OCI-LY1 (cell line): Measurements from ENCODE around the gene CBX7.

Source experiments
- EZH2 ChIP-seq: fragments of 200-600 bp; sonication (generic), shearing (Covaris generic); IDR thresholded peaks from 2 replicates; pipeline ENCODE4 v1.8.0; 2017; ENCODE audit warnings: borderline replicate concordance, mixed run types, mild to moderate bottlenecking, antibody characterized with exemption, low read length, moderate library complexity, mixed read lengths
- TF ChIP-seq, protein P1 (sequence below): fragments of 200-600 bp; sonication (generic), shearing (Covaris generic); IDR thresholded peaks from 2 replicates; pipeline ENCODE4 v1.5.1; 2017; ENCODE audit warnings: mild to moderate bottlenecking, antibody characterized with exemption, low read length, moderate library complexity, mixed read lengths

DNA sequence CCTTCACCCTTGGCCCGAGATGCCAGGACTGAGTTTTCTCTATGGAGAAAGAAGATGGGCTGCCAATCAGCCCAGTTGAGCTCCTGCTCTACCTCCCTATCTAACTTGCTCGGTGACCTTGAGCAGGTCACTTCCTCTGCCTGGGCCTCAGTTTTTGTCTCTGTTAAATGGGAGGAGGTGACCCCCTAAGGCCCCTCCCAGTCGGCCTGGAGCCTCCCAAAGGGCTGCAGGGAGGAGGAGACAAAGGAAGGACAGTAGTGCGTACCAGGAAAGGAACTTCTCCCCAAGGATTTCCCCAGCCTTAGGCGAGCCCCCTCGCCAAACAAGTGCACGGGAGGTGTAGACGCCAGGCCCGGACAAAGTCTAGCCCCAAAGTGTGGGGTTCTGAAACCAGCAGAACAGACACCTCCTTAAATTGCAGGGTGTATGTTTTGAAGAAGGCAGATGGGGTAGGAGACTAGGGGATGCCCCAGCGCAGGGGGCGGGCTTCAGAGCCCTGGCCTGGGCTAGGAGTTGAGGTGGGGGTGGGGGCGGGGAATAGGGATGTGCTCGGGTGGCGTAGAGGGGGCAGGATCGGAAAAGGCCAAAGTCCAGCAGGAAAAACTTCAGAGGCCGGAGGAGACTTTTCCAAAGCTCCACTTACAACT lies 1.0 kb downstream of the CBX7 start:
- TF ChIP-seq, protein P1, sequence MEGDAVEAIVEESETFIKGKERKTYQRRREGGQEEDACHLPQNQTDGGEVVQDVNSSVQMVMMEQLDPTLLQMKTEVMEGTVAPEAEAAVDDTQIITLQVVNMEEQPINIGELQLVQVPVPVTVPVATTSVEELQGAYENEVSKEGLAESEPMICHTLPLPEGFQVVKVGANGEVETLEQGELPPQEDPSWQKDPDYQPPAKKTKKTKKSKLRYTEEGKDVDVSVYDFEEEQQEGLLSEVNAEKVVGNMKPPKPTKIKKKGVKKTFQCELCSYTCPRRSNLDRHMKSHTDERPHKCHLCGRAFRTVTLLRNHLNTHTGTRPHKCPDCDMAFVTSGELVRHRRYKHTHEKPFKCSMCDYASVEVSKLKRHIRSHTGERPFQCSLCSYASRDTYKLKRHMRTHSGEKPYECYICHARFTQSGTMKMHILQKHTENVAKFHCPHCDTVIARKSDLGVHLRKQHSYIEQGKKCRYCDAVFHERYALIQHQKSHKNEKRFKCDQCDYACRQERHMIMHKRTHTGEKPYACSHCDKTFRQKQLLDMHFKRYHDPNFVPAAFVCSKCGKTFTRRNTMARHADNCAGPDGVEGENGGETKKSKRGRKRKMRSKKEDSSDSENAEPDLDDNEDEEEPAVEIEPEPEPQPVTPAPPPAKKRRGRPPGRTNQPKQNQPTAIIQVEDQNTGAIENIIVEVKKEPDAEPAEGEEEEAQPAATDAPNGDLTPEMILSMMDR = no peak
- no peak for TF ChIP-seq EZH2
